HepG2 (cell line): Measurements from ENCODE around the gene THRB. TPM values are rescaled to one million over a fixed set of nuclear protein-coding genes. Genes with fewer than 3 reads are reported as not detected.

ENCODE experiments used
- ATAC-seq: fragments of 200-7000 bp; cut with Tn5 transposase; 3 replicates; pipeline ENCODE4 v1.9.1; 2020; ENCODE audit warnings: mild to moderate bottlenecking, moderate library complexity
- BruUV-seq: library from RNA; stranded (reverse); fragments of 400-500 nt; replicated peaks from 2 replicates; lab custom pipeline; 2021; lab: Mats Ljungman, UMichigan
- CTCF ChIA-PET: fragments of 300-600 bp; formaldehyde crosslinking; extraction: SDS; loops from one replicate; lab custom pipeline; 2021; ENCODE audit warnings: low total read pairs, inconsistent platforms, low intra/inter-chr PET ratio; lab: Yijun Ruan, JAX
- POLR2A ChIA-PET: fragments of 350-600 bp; sonication (Branson Sonifier 250); formaldehyde crosslinking; loops from one replicate; lab custom pipeline; 2020; ENCODE audit warnings: antibody characterized with exemption, inconsistent platforms; lab: Yijun Ruan, JAX
- DNase-seq: peaks from one replicate; pipeline ENCODE4 v3.0.0-alpha.2; 2015; ENCODE audit warnings: low spot score
- FAIRE-seq: peaks from 3 replicates; lab custom pipeline; 2011; peaks lifted over from hg19 to GRCh38; lab: Jason Lieb, UNC
- H2AFZ ChIP-seq: one replicate; pipeline ENCODE4 v1.6.1; 2011; ENCODE audit warnings: low read length, inconsistent platforms
- H3K27ac ChIP-seq: fragments of 300-600 bp; 3 replicates; pipeline ENCODE4 v1.8.0; 2011; ENCODE audit warnings: mixed run types, mild to moderate bottlenecking, mixed read lengths, low read length, inconsistent platforms; ENCODE audit not compliant: insufficient read depth; ENCODE audit errors: extremely low read length
- H3K27me3 ChIP-seq, 2 experiments: fragments of 200-600 bp in 1 of 2; 2 replicates in 1 of 2; 3 replicates in 1 of 2; pipeline versions ENCODE4 v1.6.0 to v1.8.0; 2011; ENCODE audit warnings: low read length in 2 of 2, mild to moderate bottlenecking in 2 of 2, moderate library complexity in 2 of 2, inconsistent platforms in 1 of 2; ENCODE audit not compliant: insufficient read depth in 2 of 2, control insufficient read depth in 1 of 2
- H3K36me3 ChIP-seq, 2 experiments: fragments of 200-600 bp in 1 of 2; replicated peaks in 1 of 2; 2 replicates in 1 of 2; 3 replicates in 1 of 2; pipeline versions ENCODE4 v1.5.1 to v1.8.0; 2011; ENCODE audit warnings: low read length in 2 of 2, inconsistent platforms in 1 of 2; ENCODE audit not compliant: insufficient read depth in 2 of 2, control insufficient read depth in 1 of 2
- H3K4me1 ChIP-seq: 2 replicates; pipeline ENCODE4 v1.5.1; 2012; ENCODE audit warnings: low read length, inconsistent platforms; ENCODE audit not compliant: insufficient read depth
- H3K4me2 ChIP-seq: 2 replicates; pipeline ENCODE4 v1.6.0; 2011; ENCODE audit warnings: low read depth, low read length, inconsistent platforms
- H3K4me3 ChIP-seq, 3 experiments: fragments of 200-600 bp in 1 of 3; sonication (generic), shearing (Covaris generic) in 1 of 3; replicated peaks in 1 of 3; 2 replicates each; pipeline ENCODE4 v1.5.1; 2011 to 2016; ENCODE audit warnings: low read length in 3 of 3, inconsistent platforms in 2 of 3, low read depth in 2 of 3, mild to moderate bottlenecking in 2 of 3, control low read depth in 1 of 3, mixed read lengths in 1 of 3; ENCODE audit not compliant: insufficient read depth in 1 of 3
- H3K79me2 ChIP-seq: one replicate; pipeline ENCODE4 v1.6.1; 2011; ENCODE audit warnings: low read length, inconsistent platforms; ENCODE audit not compliant: insufficient read depth
- H3K9ac ChIP-seq: 2 replicates; pipeline ENCODE4 v1.6.0; 2011; ENCODE audit warnings: mild to moderate bottlenecking, low read depth, low read length, inconsistent platforms; ENCODE audit not compliant: insufficient read depth
- H3K9me3 ChIP-seq: 2 replicates; pipeline ENCODE4 v1.5.1; 2012; ENCODE audit warnings: mild to moderate bottlenecking, low read length
- H4K20me1 ChIP-seq: 2 replicates; pipeline ENCODE4 v1.6.0; 2011; ENCODE audit warnings: inconsistent platforms, mild to moderate bottlenecking, low read length, moderate library complexity; ENCODE audit not compliant: insufficient read depth
- ARNTL ChIP-seq: sonication (generic); formaldehyde crosslinking; IDR thresholded peaks from 2 replicates; pipeline ENCODE4 v1.4.0; 2020; ENCODE audit warnings: mild to moderate bottlenecking, missing genetic modification reagents
- CBX2 ChIP-seq, 2 experiments: fragments of 200-600 bp in 1 of 2; sonication (generic); formaldehyde crosslinking in 1 of 2; IDR thresholded peaks; 2 replicates each; pipeline versions ENCODE4 v1.7.0 to v1.8.1; 2018 to 2022; ENCODE audit warnings: low read depth in 2 of 2, low read length in 1 of 2, mild to moderate bottlenecking in 1 of 2, missing genetic modification reagents in 1 of 2
- EHMT2 ChIP-seq: fragments of 200-600 bp; sonication (generic); IDR thresholded peaks from 2 replicates; pipeline ENCODE4 v1.7.0; 2017; ENCODE audit warnings: antibody characterized with exemption, low read depth, low read length, borderline replicate concordance
- GPN1 ChIP-seq: sonication (generic); formaldehyde crosslinking; IDR thresholded peaks from 2 replicates; pipeline ENCODE4 v1.5.1; 2020; ENCODE audit warnings: missing genetic modification reagents, borderline replicate concordance
- JARID2 ChIP-seq: sonication (generic); formaldehyde crosslinking; IDR thresholded peaks from 2 replicates; pipeline ENCODE4 v1.8.1; 2023; ENCODE audit warnings: missing genetic modification reagents, inconsistent platforms; ENCODE audit not compliant: insufficient replicate concordance
- NCOA1 ChIP-seq: sonication (generic); formaldehyde crosslinking; IDR thresholded peaks from 2 replicates; pipeline ENCODE4 v1.9.0; 2021; ENCODE audit warnings: missing genetic modification reagents
- PHB2 ChIP-seq: fragments of 450-650 bp; IDR thresholded peaks from 2 replicates; pipeline ENCODE4 v1.6.1; 2018; ENCODE audit not compliant: partially characterized antibody
- SIN3A ChIP-seq: IDR thresholded peaks from 2 replicates; pipeline ENCODE4 v1.6.1; 2011; ENCODE audit warnings: low read depth, mild to moderate bottlenecking, control low read depth, low read length, borderline replicate concordance
- SNAPC2 ChIP-seq: sonication (generic); formaldehyde crosslinking; IDR thresholded peaks from 2 replicates; pipeline ENCODE4 v1.8.1; 2022; ENCODE audit warnings: mild to moderate bottlenecking, missing genetic modification reagents
- SP2 ChIP-seq: sonication (generic); formaldehyde crosslinking; IDR thresholded peaks from 2 replicates; pipeline ENCODE4 v1.5.1; 2020; ENCODE audit warnings: mild to moderate bottlenecking, missing genetic modification reagents
- SRY ChIP-seq: sonication (generic); formaldehyde crosslinking; IDR thresholded peaks from 2 replicates; pipeline ENCODE4 v1.8.0; 2022; ENCODE audit warnings: mild to moderate bottlenecking, missing genetic modification reagents
- SYNCRIP ChIP-seq: fragments of 200-400 bp; formaldehyde crosslinking; IDR thresholded peaks from 2 replicates; pipeline ENCODE4 v1.6.1; 2018; ENCODE audit warnings: mild to moderate bottlenecking, low read depth, low read length; ENCODE audit not compliant: insufficient read depth
- TBX3 ChIP-seq: fragments of 450-650 bp; IDR thresholded peaks from 2 replicates; pipeline ENCODE4 v1.6.1; 2017; ENCODE audit warnings: antibody characterized with exemption, mild to moderate bottlenecking, inconsistent platforms, borderline replicate concordance
- ZKSCAN5 ChIP-seq: sonication (generic); formaldehyde crosslinking; IDR thresholded peaks from 2 replicates; pipeline ENCODE4 v1.5.1; 2020; ENCODE audit warnings: mild to moderate bottlenecking, missing genetic modification reagents
- ZNF460 ChIP-seq: sonication (generic); formaldehyde crosslinking; IDR thresholded peaks from 2 replicates; pipeline ENCODE4 v1.5.1; 2020; ENCODE audit warnings: missing genetic modification reagents, mild to moderate bottlenecking, borderline replicate concordance
- ZNF547 ChIP-seq: sonication (generic); formaldehyde crosslinking; IDR thresholded peaks from 2 replicates; pipeline ENCODE4 v1.5.1; 2020; ENCODE audit warnings: mild to moderate bottlenecking, missing genetic modification reagents
- ZNF577 ChIP-seq: sonication (generic); formaldehyde crosslinking; IDR thresholded peaks from 2 replicates; pipeline ENCODE4 v1.4.0; 2020; ENCODE audit warnings: mild to moderate bottlenecking, low read depth, missing genetic modification reagents, borderline replicate concordance
- ZNF660 ChIP-seq: sonication (generic); formaldehyde crosslinking; IDR thresholded peaks from 2 replicates; pipeline ENCODE4 v1.5.1; 2020; ENCODE audit warnings: mild to moderate bottlenecking, low read depth, missing genetic modification reagents, borderline replicate concordance
- WGBS: methylation state at CpG from one replicate; pipeline ENCODE4 v1.1.6; 2017; ENCODE audit warnings: low lambda C conversion rate; 5-methylcytosine and 5-hydroxymethylcytosine counted together
- in situ Hi-C: cut with HindIII; loops from 2 replicates; pipeline ENCODE4 v1.10.0; 2017; ENCODE audit warnings: low pct_unique_long_range_greater_than_20kb; ENCODE audit not compliant: extremely low pct_ligation_motif_present
- intact Hi-C: fragments of 100-400 bp; cut with micrococcal nuclease; formaldehyde crosslinking; loops from one replicate; pipeline ENCODE4 v1.10.0; 2022; ENCODE audit not compliant: unreplicated experiment
- polyA plus RNA-seq, 8 experiments: library from polyadenylated mRNA; depleted of rRNA in 3 of 8; stranded (reverse) in 7 of 8; unstranded in 1 of 8; fragments of >200 nt; fragmentation: Illumina TruSeq in 4 of 8; extraction: Trizol in 4 of 8; gene quantifications; 2 replicates each; pipeline versions ENCODE4 v1.2.1 to v1.2.3, GENCODE V29; 2011 to 2016; ENCODE audit warnings: low read depth in 4 of 8, missing spikeins in 1 of 8, mixed read lengths in 1 of 8; ENCODE audit not compliant: insufficient read depth in 1 of 8
- total RNA-seq, 5 experiments: library from RNA; depleted of rRNA; stranded (reverse); fragments of >200 nt; fragmentation: Illumina TruSeq; extraction: Trizol; gene quantifications; 2 replicates each; pipeline ENCODE4 v1.2.3, GENCODE V29; 2016; ENCODE audit warnings: low read depth in 1 of 5
- TF ChIP-seq, protein P1 (sequence below): sonication (generic); formaldehyde crosslinking; IDR thresholded peaks from 2 replicates; pipeline ENCODE4 v1.8.0; 2022; ENCODE audit warnings: mild to moderate bottlenecking, missing genetic modification reagents
- TF ChIP-seq, protein P2 (sequence below): sonication (generic); formaldehyde crosslinking; IDR thresholded peaks from 2 replicates; pipeline ENCODE4 v1.4.0; 2020; ENCODE audit warnings: missing genetic modification reagents, borderline replicate concordance

The THRB gene
- total and polyA plus RNA-seq, 2 of the 13 experiments (the other 11 are each of a cell fraction or from before 2014, with no cell fraction given): 4.7 to 22.7 TPM

DNA sequence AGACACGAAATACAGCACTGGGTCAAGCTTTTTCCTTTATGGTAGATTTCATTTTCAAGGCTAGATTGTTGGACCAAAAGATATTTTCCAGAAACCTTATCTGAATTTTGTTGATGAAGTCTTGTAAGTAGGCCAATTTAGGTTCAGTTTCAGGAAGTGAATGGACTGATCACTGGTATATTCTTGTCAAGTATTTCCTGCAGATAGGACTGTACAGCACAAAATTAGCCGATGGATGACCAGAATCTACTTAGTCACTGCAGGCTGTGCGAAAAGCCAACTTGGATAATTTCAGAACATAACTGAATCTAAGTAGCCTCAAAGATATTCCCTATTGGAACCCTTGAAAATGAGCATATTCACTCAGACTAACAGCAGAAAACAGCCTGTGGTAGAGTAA is 343.1 kb downstream of the THRB start:
- no peaks in the 10 kb centered on the region for H3K27me3 ChIP-seq
- no peak for FAIRE-seq
- ATAC-seq: no peak
- H2AFZ ChIP-seq: no peak overlapping the region
- H4K20me1 ChIP-seq: no peaks in the 10 kb centered on the region
- in situ Hi-C loops: no loop called here
- WGBS: 96% methylated on average over 3 of the region's 3 CpGs
- no peak overlapping the region for H3K4me3 ChIP-seq
- H3K27ac ChIP-seq: no peak overlapping the region
- POLR2A ChIA-PET: no interaction called here
- CTCF ChIA-PET: no interaction called here
- no peak overlapping the region for H3K9ac ChIP-seq
- TF ChIP-seq GPN1 (CRISPR knock-in tag): no peak
- TF ChIP-seq ARNTL (CRISPR knock-in tag): no peak
- TF ChIP-seq ZNF547 (CRISPR knock-in tag): no peak
- TF ChIP-seq SNAPC2: no peak
- no peak for TF ChIP-seq ZNF577 (CRISPR knock-in tag)
- no peak for TF ChIP-seq EHMT2
- TF ChIP-seq SP2 (CRISPR knock-in tag): no peak
- TF ChIP-seq CBX2 (IDR thresholded peaks at IDR 0.05; ENCODE audit: low read depth, low read length): no peak
- no peak for TF ChIP-seq CBX2 (CRISPR knock-in tag; IDR thresholded peaks at IDR 0.05; ENCODE audit: low read depth)
- no peak for TF ChIP-seq PHB2
- TF ChIP-seq, protein P1, sequence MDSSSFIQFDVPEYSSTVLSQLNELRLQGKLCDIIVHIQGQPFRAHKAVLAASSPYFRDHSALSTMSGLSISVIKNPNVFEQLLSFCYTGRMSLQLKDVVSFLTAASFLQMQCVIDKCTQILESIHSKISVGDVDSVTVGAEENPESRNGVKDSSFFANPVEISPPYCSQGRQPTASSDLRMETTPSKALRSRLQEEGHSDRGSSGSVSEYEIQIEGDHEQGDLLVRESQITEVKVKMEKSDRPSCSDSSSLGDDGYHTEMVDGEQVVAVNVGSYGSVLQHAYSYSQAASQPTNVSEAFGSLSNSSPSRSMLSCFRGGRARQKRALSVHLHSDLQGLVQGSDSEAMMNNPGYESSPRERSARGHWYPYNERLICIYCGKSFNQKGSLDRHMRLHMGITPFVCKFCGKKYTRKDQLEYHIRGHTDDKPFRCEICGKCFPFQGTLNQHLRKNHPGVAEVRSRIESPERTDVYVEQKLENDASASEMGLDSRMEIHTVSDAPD (CRISPR knock-in tag): no peak
- no peak for TF ChIP-seq SYNCRIP
- no peak for TF ChIP-seq ZKSCAN5
- no peak for TF ChIP-seq ZNF460 (CRISPR knock-in tag)
- TF ChIP-seq JARID2 (CRISPR knock-in tag): no peak
- no peak for TF ChIP-seq NCOA1
- no peak for TF ChIP-seq TBX3
- TF ChIP-seq SRY: no peak
- TF ChIP-seq SIN3A: no peak
- TF ChIP-seq ZNF660 (CRISPR knock-in tag): no peak
- TF ChIP-seq, protein P2, sequence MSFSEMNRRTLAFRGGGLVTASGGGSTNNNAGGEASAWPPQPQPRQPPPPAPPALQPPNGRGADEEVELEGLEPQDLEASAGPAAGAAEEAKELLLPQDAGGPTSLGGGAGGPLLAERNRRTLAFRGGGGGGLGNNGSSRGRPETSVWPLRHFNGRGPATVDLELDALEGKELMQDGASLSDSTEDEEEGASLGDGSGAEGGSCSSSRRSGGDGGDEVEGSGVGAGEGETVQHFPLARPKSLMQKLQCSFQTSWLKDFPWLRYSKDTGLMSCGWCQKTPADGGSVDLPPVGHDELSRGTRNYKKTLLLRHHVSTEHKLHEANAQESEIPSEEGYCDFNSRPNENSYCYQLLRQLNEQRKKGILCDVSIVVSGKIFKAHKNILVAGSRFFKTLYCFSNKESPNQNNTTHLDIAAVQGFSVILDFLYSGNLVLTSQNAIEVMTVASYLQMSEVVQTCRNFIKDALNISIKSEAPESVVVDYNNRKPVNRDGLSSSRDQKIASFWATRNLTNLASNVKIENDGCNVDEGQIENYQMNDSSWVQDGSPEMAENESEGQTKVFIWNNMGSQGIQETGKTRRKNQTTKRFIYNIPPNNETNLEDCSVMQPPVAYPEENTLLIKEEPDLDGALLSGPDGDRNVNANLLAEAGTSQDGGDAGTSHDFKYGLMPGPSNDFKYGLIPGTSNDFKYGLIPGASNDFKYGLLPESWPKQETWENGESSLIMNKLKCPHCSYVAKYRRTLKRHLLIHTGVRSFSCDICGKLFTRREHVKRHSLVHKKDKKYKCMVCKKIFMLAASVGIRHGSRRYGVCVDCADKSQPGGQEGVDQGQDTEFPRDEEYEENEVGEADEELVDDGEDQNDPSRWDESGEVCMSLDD (CRISPR knock-in tag): no peak
- no peaks in the 10 kb centered on the region for H3K9me3 ChIP-seq
- H3K79me2 ChIP-seq: no peaks in the 10 kb centered on the region
- H3K4me1 ChIP-seq: no peaks in the 10 kb centered on the region
- peaks cover 0 to under 1% of the 10 kb centered on the region in 2 experiments; a peak in 1 of 5 replicates for H3K36me3 ChIP-seq
- no TSS peak for BruUV-seq
- DNase-seq: no peak
- intact Hi-C loops: no loop called here
- no peak overlapping the region for H3K4me2 ChIP-seq
